Measurements from ENCODE around the gene NR3C1. TPM values are rescaled to one million over a fixed set of nuclear protein-coding genes. Genes with fewer than 3 reads are reported as not detected.

NR3C1 gene
- total and polyA plus RNA-seq, 2 experiments from 2014 or later: 41.0 to 60.5 TPM

GRCh38 chr5:143302341-143303045, 101.0 kb downstream of the NR3C1 start:
- TF ChIP-seq EZH2 (IDR thresholded peaks at IDR 0.05; ENCODE audit: borderline replicate concordance): no peak
- TF ChIP-seq EZH2phosphoT487 (IDR thresholded peaks at IDR 0.05; ENCODE audit: low read depth, severe bottlenecking, unreplicated experiment): no peak
- TF ChIP-seq, protein P1, sequence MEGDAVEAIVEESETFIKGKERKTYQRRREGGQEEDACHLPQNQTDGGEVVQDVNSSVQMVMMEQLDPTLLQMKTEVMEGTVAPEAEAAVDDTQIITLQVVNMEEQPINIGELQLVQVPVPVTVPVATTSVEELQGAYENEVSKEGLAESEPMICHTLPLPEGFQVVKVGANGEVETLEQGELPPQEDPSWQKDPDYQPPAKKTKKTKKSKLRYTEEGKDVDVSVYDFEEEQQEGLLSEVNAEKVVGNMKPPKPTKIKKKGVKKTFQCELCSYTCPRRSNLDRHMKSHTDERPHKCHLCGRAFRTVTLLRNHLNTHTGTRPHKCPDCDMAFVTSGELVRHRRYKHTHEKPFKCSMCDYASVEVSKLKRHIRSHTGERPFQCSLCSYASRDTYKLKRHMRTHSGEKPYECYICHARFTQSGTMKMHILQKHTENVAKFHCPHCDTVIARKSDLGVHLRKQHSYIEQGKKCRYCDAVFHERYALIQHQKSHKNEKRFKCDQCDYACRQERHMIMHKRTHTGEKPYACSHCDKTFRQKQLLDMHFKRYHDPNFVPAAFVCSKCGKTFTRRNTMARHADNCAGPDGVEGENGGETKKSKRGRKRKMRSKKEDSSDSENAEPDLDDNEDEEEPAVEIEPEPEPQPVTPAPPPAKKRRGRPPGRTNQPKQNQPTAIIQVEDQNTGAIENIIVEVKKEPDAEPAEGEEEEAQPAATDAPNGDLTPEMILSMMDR (IDR thresholded peaks at IDR 0.05; ENCODE audit: poor library complexity): no peak
- Histone ChIP-seq H3K4me3 (no peak overlapping the region), H3K9me2 (replicated peaks; ENCODE audit: insufficient read depth) (no peaks in the 10 kb centered on the region), H3K4me2 (no peak overlapping the region), H4K20me1 (ENCODE audit: insufficient read depth, poor library complexity, severe bottlenecking) (no peaks in the 10 kb centered on the region), H3K9me3 (ENCODE audit: low read depth) (no peaks in the 10 kb centered on the region), H3K4me1 (ENCODE audit: insufficient read depth) (no peaks in the 10 kb centered on the region), H3K27me3 (no peaks in the 10 kb centered on the region), H3K79me2 (peaks cover 4% of the 10 kb centered on the region), H3K36me3 (replicated peaks; ENCODE audit: insufficient read depth, low read depth) (no peaks in the 10 kb centered on the region), H3K27ac (no peak overlapping the region), H2AFZ (no peak overlapping the region)
- DNase-seq (ENCODE audit: low spot score): no peak

DNA sequence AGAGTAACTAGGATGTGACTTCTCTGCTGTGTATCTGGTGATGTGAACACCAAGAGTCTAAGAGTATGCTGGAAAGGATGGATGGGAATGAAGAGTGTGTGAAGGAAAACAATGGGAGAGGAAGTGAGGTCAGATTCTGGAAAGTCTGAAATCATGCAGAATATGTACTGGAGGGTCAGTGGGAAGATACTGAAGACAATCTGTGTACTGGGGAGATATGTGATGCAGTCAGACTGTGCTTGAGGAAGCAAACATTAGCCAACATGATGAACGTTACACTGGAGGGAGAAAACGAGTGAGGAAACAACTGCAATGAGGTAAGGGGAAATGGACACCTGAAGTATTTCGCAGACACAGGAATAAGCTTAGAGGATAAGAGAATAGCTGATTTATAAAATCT, 105.7 kb downstream of the NR3C1 start:
- Histone ChIP-seq H3K9me2 (replicated peaks; ENCODE audit: insufficient read depth) (no peaks in the 10 kb centered on the region), H4K20me1 (ENCODE audit: insufficient read depth, poor library complexity, severe bottlenecking) (no peaks in the 10 kb centered on the region), H2AFZ (no peak overlapping the region)

DNA sequence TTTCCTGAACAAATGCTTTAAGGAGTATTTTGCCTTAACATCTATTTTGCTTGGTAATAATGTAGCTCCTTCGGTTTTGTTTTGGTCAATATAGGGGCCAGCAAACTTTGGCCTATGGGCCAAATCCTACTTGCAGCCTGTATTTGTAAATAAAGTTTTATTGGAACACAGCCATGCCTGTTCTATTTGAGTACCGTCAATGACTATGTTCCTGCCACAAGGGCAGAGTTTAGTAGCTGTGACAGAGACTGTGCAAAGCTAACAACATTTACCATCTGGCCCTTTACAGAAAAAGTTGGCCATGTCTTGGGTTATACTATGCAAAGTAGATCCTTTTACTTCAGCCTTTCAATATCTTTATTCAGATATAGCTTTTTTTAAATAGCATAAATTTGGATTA, 113.4 kb downstream of the NR3C1 start:
- Histone ChIP-seq H3K79me2 (no peaks in the 10 kb centered on the region), H3K4me2 (no peak overlapping the region), H3K36me3 (replicated peaks; ENCODE audit: insufficient read depth, low read depth) (no peaks in the 10 kb centered on the region), H3K4me1 (ENCODE audit: insufficient read depth) (no peaks in the 10 kb centered on the region), H3K4me3 (no peak overlapping the region), H4K20me1 (ENCODE audit: insufficient read depth, poor library complexity, severe bottlenecking) (no peaks in the 10 kb centered on the region), H3K9me3 (ENCODE audit: low read depth) (no peaks in the 10 kb centered on the region), H3K27ac (no peak overlapping the region), H2AFZ (no peak overlapping the region), H3K27me3 (no peaks in the 10 kb centered on the region), H3K9me2 (replicated peaks; ENCODE audit: insufficient read depth) (no peaks in the 10 kb centered on the region)
- DNase-seq (ENCODE audit: low spot score): no peak
- TF ChIP-seq, protein P1 (IDR thresholded peaks at IDR 0.05; ENCODE audit: poor library complexity): no peak
- TF ChIP-seq EZH2phosphoT487 (IDR thresholded peaks at IDR 0.05; ENCODE audit: low read depth, severe bottlenecking, unreplicated experiment) (no peak), EZH2 (IDR thresholded peaks at IDR 0.05; ENCODE audit: borderline replicate concordance) (no peak)
- 94% methylated on average over 2 of the region's 2 CpGs for WGBS (ENCODE audit: low lambda C conversion rate, missing lambda C conversion rate)

More for the DNA sequence above, 105.7 kb downstream of the NR3C1 start:
- no peak overlapping the region for H3K4me3 ChIP-seq
- H3K9me3 ChIP-seq (ENCODE audit: low read depth): no peaks in the 10 kb centered on the region
- no peak overlapping the region for H3K4me2 ChIP-seq
- 95% methylated on average over 3 of the region's 3 CpGs for WGBS (ENCODE audit: low lambda C conversion rate, missing lambda C conversion rate)
- TF ChIP-seq, protein P1 (IDR thresholded peaks at IDR 0.05; ENCODE audit: poor library complexity): no peak
- TF ChIP-seq EZH2phosphoT487 (IDR thresholded peaks at IDR 0.05; ENCODE audit: low read depth, severe bottlenecking, unreplicated experiment) (no peak), EZH2 (IDR thresholded peaks at IDR 0.05; ENCODE audit: borderline replicate concordance) (no peak)
- no peak overlapping the region for H3K27ac ChIP-seq
- H3K36me3 ChIP-seq (replicated peaks; ENCODE audit: insufficient read depth, low read depth): no peaks in the 10 kb centered on the region
- no peak for DNase-seq (ENCODE audit: low spot score)
- H3K27me3 ChIP-seq: no peaks in the 10 kb centered on the region
- no peaks in the 10 kb centered on the region for H3K4me1 ChIP-seq (ENCODE audit: insufficient read depth)
- H3K79me2 ChIP-seq: no peaks in the 10 kb centered on the region
